ENCODE data around the gene DOCK6. TPM values are rescaled to one million over a fixed set of nuclear protein-coding genes. Genes with fewer than 3 reads are reported as not detected.

DOCK6 gene
- total and polyA plus RNA-seq, 2 of the 13 experiments (the other 11 are each of a cell fraction or from before 2014, with no cell fraction given), result 5.4 to 38.1 TPM

DNA sequence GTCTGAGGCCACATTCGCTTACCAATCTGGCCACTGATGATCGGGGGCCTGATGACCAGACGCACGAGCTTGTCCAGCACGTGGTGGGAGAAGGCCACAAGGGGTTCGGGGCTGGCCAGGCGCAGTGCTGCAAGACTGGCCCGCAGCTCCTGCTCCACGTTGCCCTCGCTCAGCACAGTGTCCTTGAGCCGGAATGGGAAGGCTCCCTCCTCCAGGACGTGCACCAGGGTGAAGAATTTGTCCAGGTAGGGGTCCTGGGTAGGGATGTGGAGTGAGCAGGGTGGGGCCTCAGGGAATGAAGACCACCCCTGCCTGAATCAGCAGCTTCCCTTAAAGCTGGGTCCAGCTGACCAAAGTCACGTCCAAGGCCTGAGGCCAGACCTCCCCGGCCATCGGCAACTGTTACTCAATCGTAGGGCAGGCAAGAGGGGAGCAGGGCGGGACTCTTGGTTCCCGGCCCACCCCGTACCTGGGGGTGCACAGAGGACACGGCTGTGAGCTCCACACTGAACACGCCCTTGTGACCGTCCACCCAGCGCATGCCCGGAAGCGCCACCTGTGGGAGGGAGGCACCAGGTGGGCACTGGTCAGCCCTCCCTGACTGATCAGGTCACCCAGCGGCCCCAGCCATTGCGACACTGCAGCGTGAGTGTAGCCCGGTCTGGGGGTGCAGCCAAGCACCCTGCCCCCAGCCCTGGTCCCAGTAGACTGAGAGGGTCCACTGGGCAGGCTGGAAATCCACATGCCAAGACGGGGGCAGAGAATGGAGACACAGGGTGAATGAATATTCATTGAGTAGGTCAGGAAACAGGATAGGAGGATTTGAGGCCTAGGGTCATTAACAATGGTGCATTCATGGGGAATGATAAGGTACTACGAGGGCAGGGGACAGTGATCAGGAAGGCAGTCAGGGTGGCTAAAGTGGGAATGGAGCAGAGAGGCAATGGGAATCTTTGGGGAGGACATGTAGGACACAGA, 25.7 kb downstream of the DOCK6 start (continued):
- no peak for TF ChIP-seq ZNF251 (CRISPR knock-in tag; IDR thresholded peaks at IDR 0.05)
- 0 out of 2 replicates have a peak, but pooled peaks have one; percentile 46 for TF ChIP-seq STAT5B (CRISPR knock-in tag; IDR thresholded peaks at IDR 0.05)
- TF ChIP-seq SIN3A (IDR thresholded peaks at IDR 0.05; ENCODE audit: borderline replicate concordance, low read depth, low read length), result no peak
- peak; percentile 98 for TF ChIP-seq ZEB1 (IDR thresholded peaks at IDR 0.05; ENCODE audit: insufficient replicate concordance, low read depth)
- TF ChIP-seq SNAPC2 (CRISPR knock-in tag; IDR thresholded peaks at IDR 0.05), result peak; percentile 78; the same call in 1 of the 2 replicates
- no peak for TF ChIP-seq ZSCAN12 (CRISPR knock-in tag; IDR thresholded peaks at IDR 0.05)
- TF ChIP-seq RFX3 (CRISPR knock-in tag; IDR thresholded peaks at IDR 0.05), result no peak
- TF ChIP-seq, protein P1, sequence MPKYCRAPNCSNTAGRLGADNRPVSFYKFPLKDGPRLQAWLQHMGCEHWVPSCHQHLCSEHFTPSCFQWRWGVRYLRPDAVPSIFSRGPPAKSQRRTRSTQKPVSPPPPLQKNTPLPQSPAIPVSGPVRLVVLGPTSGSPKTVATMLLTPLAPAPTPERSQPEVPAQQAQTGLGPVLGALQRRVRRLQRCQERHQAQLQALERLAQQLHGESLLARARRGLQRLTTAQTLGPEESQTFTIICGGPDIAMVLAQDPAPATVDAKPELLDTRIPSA (CRISPR knock-in tag; IDR thresholded peaks at IDR 0.05; ENCODE audit: borderline replicate concordance), result no peak
- TF ChIP-seq ZNF572 (CRISPR knock-in tag; IDR thresholded peaks at IDR 0.05), result peak; percentile 80; the same call in 1 of the 2 replicates
- 0 out of 2 replicates have a peak, but pooled peaks have one; percentile 35 for TF ChIP-seq TCF7 (IDR thresholded peaks at IDR 0.05; ENCODE audit: low read depth)
- peak; percentile 70; the same call in 1 of the 2 replicates for TF ChIP-seq SMAD3 (CRISPR knock-in tag; IDR thresholded peaks at IDR 0.05)
- peak; percentile 84 for TF ChIP-seq HDAC1 (CRISPR knock-in tag; IDR thresholded peaks at IDR 0.05)
- TF ChIP-seq, protein P2, sequence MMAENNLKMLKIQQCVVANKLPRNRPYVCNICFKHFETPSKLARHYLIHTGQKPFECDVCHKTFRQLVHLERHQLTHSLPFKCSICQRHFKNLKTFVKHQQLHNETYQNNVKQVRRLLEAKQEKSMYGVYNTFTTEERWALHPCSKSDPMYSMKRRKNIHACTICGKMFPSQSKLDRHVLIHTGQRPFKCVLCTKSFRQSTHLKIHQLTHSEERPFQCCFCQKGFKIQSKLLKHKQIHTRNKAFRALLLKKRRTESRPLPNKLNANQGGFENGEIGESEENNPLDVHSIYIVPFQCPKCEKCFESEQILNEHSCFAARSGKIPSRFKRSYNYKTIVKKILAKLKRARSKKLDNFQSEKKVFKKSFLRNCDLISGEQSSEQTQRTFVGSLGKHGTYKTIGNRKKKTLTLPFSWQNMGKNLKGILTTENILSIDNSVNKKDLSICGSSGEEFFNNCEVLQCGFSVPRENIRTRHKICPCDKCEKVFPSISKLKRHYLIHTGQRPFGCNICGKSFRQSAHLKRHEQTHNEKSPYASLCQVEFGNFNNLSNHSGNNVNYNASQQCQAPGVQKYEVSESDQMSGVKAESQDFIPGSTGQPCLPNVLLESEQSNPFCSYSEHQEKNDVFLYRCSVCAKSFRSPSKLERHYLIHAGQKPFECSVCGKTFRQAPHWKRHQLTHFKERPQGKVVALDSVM (CRISPR knock-in tag; IDR thresholded peaks at IDR 0.05), result no peak
- TF ChIP-seq ZNF737 (CRISPR knock-in tag; IDR thresholded peaks at IDR 0.05; ENCODE audit: borderline replicate concordance), result 0 out of 2 replicates have a peak, but pooled peaks have one; percentile 23
- peak; percentile 47; the same call in 1 of the 2 replicates for TF ChIP-seq ZNF792 (CRISPR knock-in tag; IDR thresholded peaks at IDR 0.05)
- peak; percentile 49; the same call in 1 of the 3 replicates for TF ChIP-seq MXI1 (IDR thresholded peaks at IDR 0.05; ENCODE audit: borderline replicate concordance, low read depth, low read length)
- TF ChIP-seq, protein P3, sequence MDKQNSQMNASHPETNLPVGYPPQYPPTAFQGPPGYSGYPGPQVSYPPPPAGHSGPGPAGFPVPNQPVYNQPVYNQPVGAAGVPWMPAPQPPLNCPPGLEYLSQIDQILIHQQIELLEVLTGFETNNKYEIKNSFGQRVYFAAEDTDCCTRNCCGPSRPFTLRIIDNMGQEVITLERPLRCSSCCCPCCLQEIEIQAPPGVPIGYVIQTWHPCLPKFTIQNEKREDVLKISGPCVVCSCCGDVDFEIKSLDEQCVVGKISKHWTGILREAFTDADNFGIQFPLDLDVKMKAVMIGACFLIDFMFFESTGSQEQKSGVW (CRISPR knock-in tag; IDR thresholded peaks at IDR 0.05; ENCODE audit: borderline replicate concordance), result no peak
- TF ChIP-seq, protein P4, sequence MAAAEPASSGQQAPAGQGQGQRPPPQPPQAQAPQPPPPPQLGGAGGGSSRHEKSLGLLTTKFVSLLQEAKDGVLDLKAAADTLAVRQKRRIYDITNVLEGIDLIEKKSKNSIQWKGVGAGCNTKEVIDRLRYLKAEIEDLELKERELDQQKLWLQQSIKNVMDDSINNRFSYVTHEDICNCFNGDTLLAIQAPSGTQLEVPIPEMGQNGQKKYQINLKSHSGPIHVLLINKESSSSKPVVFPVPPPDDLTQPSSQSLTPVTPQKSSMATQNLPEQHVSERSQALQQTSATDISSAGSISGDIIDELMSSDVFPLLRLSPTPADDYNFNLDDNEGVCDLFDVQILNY (CRISPR knock-in tag; conservative IDR thresholded peaks at IDR 0.05), result 0 out of 2 replicates have a peak, but pooled peaks have one; percentile 45
- peak; percentile 96 for TF ChIP-seq SALL1 (CRISPR knock-in tag; IDR thresholded peaks at IDR 0.05)
- TF ChIP-seq TAF15 (IDR thresholded peaks at IDR 0.05; ENCODE audit: low read depth, low read length, poor library complexity, severe bottlenecking), result no peak
- no peak for TF ChIP-seq MZF1 (CRISPR knock-in tag; IDR thresholded peaks at IDR 0.05; ENCODE audit: borderline replicate concordance)
- peak; percentile 66 for TF ChIP-seq ERF (CRISPR knock-in tag; IDR thresholded peaks at IDR 0.05)
- 0 out of 2 replicates have a peak, but pooled peaks have one; percentile 14 for TF ChIP-seq NFE2 (CRISPR knock-in tag; IDR thresholded peaks at IDR 0.05)

Data from HepG2 (cell line).